A673 (cell line): ENCODE measurements around the gene SRL.

ENCODE experiments used
- CTCF ChIP-seq: fragments of 300-800, 200-600 bp; sonication (generic); conservative IDR thresholded peaks from 2 replicates; pipeline ENCODE4 v1.5.1; 2017; ENCODE audit warnings: low read depth, mild to moderate bottlenecking, antibody characterized with exemption, low read length, moderate library complexity, mixed read lengths
- EZH2 ChIP-seq: fragments of 200-600 bp; sonication (generic); IDR thresholded peaks from 2 replicates; pipeline ENCODE4 v1.6.1; 2017; ENCODE audit warnings: borderline replicate concordance, low read depth, mild to moderate bottlenecking, mixed read lengths, antibody characterized with exemption, low read length; ENCODE audit not compliant: poor library complexity, severe bottlenecking

- no peak for TF ChIP-seq CTCF
- no peak for TF ChIP-seq EZH2
These were observed 10.0 kb downstream of the SRL start for GRCh38 chr16:4231886-4232285.
